Measurements from ENCODE around the gene ZPR1.
"Not testable (repeated sequence)": the region's sequence is repeated elsewhere in the genome, so short reads cannot be mapped to it uniquely, and the experiment has no call there.

The ZPR1 gene

GRCh38 chr11:116771935-116772334 is 15.9 kb downstream of the ZPR1 start:
- Histone ChIP-seq H3K27ac (no peak overlapping the region), H3K4me2 (ENCODE audit: low read length) (peak overlapping the region; percentile 46), H2AFZ (peak overlapping the region; percentile 95), H3K79me2 (peaks cover 7% of the 10 kb centered on the region), H3K4me1 (no peaks in the 10 kb centered on the region), H3K27me3 (ENCODE audit: control insufficient read depth, insufficient read depth, low read length) (no peaks in the 10 kb centered on the region), H3K36me3 (ENCODE audit: control insufficient read depth, insufficient read depth, low read length) (no peaks in the 10 kb centered on the region), H3K9ac (peak overlapping the region; percentile 35), H3K9me3 (ENCODE audit: control insufficient read depth, low read length) (no peaks in the 10 kb centered on the region), H3K4me3 (ENCODE audit: low read depth, low read length) (peak overlapping the region; percentile 69)
- no peak for TF ChIP-seq CTCF (IDR thresholded peaks at IDR 0.05)

- H3K9me3 ChIP-seq (ENCODE audit: control insufficient read depth, low read length): no peaks in the 10 kb centered on the region
- no peaks in the 10 kb centered on the region for H3K79me2 ChIP-seq
- H3K9ac ChIP-seq: no peak overlapping the region
- H3K4me3 ChIP-seq (ENCODE audit: low read depth, low read length): no peak overlapping the region
- H3K4me2 ChIP-seq (ENCODE audit: low read length): no peak overlapping the region
- no peak overlapping the region for H3K27ac ChIP-seq
- no peak overlapping the region for H2AFZ ChIP-seq
- no peaks in the 10 kb centered on the region for H3K36me3 ChIP-seq (ENCODE audit: control insufficient read depth, insufficient read depth, low read length)
- H3K4me1 ChIP-seq: no peaks in the 10 kb centered on the region
- no peaks in the 10 kb centered on the region for H3K27me3 ChIP-seq (ENCODE audit: control insufficient read depth, insufficient read depth, low read length)
- TF ChIP-seq CTCF (IDR thresholded peaks at IDR 0.05): no peak
Measured at GRCh38 chr11:116762132-116762531, 25.7 kb downstream of the ZPR1 start.

GRCh38 chr11:116756044-116756443 is 31.8 kb downstream of the ZPR1 start:
- not testable (repeated sequence) for H3K79me2 ChIP-seq; H3K27ac ChIP-seq; H2AFZ ChIP-seq; H3K4me2 ChIP-seq (ENCODE audit: low read length); H3K9ac ChIP-seq; H3K9me3 ChIP-seq (ENCODE audit: control insufficient read depth, low read length); H3K27me3 ChIP-seq (ENCODE audit: control insufficient read depth, insufficient read depth, low read length); H3K4me1 ChIP-seq; H3K4me3 ChIP-seq (ENCODE audit: low read depth, low read length); H3K36me3 ChIP-seq (ENCODE audit: control insufficient read depth, insufficient read depth, low read length)

DNA sequence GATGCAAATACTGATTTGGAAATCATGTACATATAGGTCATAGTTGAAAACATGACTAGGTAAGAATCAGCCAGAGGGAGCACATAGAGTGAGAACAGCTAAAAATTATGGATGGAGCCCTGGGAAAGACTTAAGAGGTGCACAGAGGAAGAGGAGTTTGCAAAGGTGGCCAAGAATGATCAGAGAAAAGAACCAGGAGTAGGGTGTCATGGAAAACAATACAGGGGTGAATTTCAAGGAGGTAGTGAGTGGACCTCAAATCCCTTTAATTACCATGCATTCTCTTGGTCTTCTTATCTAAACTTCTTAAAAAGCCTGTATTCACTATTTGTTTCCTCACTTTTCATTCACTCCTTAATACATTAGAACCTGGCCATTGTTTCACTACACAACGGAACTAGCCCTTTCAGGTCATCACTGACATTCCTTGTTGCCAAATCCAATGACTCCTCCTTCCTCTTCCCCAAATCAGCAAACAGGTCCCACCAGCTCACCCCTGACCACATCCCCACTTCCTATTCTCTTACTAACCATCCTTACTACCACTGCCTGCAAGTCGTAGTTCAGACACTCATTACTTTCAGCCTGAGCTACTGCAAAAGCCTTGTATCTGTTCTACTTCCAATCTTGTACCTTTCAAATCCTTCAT is 37.6 kb downstream of the ZPR1 start:
- H3K27ac ChIP-seq: no peak overlapping the region
- no peak overlapping the region for H3K9ac ChIP-seq
- H3K4me3 ChIP-seq (ENCODE audit: low read depth, low read length): no peak overlapping the region
- H3K36me3 ChIP-seq (ENCODE audit: control insufficient read depth, insufficient read depth, low read length): no peaks in the 10 kb centered on the region
- no peaks in the 10 kb centered on the region for H3K79me2 ChIP-seq
- no peaks in the 10 kb centered on the region for H3K4me1 ChIP-seq
- H2AFZ ChIP-seq: no peak overlapping the region
- no peak for TF ChIP-seq CTCF (IDR thresholded peaks at IDR 0.05)
- H3K27me3 ChIP-seq (ENCODE audit: control insufficient read depth, insufficient read depth, low read length): no peaks in the 10 kb centered on the region
- no peak overlapping the region for H3K4me2 ChIP-seq (ENCODE audit: low read length)
- no peaks in the 10 kb centered on the region for H3K9me3 ChIP-seq (ENCODE audit: control insufficient read depth, low read length)

DNA sequence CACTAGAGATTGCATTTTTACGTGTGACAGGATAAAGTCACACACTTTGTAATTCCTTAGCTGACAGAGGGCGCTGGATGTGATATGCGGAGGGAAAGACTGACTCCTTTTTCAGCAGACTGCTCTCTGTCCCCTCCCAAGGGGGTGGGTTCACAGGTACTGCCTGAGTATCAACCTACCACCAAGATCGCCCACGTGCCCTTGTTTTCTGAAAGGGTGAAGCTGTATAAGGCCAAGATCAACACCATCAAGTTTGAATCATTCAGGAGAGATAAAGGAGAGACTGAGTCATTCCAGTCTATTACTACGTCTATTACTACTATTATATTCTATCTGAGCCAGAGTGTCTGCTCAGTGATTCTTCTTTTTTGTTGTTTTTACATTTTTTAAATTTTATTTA is 45.7 kb downstream of the ZPR1 start:
- no peaks in the 10 kb centered on the region for H3K4me1 ChIP-seq
- no peak for TF ChIP-seq CTCF (IDR thresholded peaks at IDR 0.05)
- no peak overlapping the region for H3K4me2 ChIP-seq (ENCODE audit: low read length)

More for the DNA sequence above, 45.7 kb downstream of the ZPR1 start:
- Histone ChIP-seq H2AFZ (no peak overlapping the region), H3K9ac (no peak overlapping the region), H3K36me3 (ENCODE audit: control insufficient read depth, insufficient read depth, low read length) (no peaks in the 10 kb centered on the region), H3K4me3 (ENCODE audit: low read depth, low read length) (no peak overlapping the region), H3K79me2 (no peaks in the 10 kb centered on the region), H3K27me3 (ENCODE audit: control insufficient read depth, insufficient read depth, low read length) (no peaks in the 10 kb centered on the region), H3K9me3 (ENCODE audit: control insufficient read depth, low read length) (no peaks in the 10 kb centered on the region), H3K27ac (no peak overlapping the region)
